ENCODE results near the gene PCDHA12.
"Not testable (repeated sequence)": the region's sequence is repeated elsewhere in the genome, so short reads cannot be mapped to it uniquely, and the experiment has no call there.

The PCDHA12 gene

GRCh38 chr5:140835622-140836510 is 39.2 kb upstream of the PCDHA12 start:
- no peak overlapping the region for H3K27ac ChIP-seq
- TF ChIP-seq CTCF (conservative IDR thresholded peaks at IDR 0.05) = no peak

GRCh38 chr5:140840978-140841962 is 33.8 kb upstream of the PCDHA12 start, which contains the start of gene PCDHA8:
PCDHA8 (plus strand) TSS chr5:140841187; CDS start chr5:140841322, 135 bp downstream.
- no peak within 1 kb of the TSS for H3K27ac ChIP-seq
- TF ChIP-seq CTCF (conservative IDR thresholded peaks at IDR 0.05) = peak; percentile 40

GRCh38 chr5:140842798-140843733 is 32.0 kb upstream of the PCDHA12 start:
- no peak overlapping the region for H3K27ac ChIP-seq
- TF ChIP-seq CTCF (conservative IDR thresholded peaks at IDR 0.05) = no peak

GRCh38 chr5:140848139-140849102 is 26.7 kb upstream of the PCDHA12 start, which contains the start of gene PCDHA9:
PCDHA9 (plus strand) TSS chr5:140848382; CDS start chr5:140848496, 114 bp downstream.
- H3K27ac ChIP-seq = not testable (repeated sequence)

- not testable (repeated sequence) for H3K27ac ChIP-seq
These were observed 25.1 kb upstream of the PCDHA12 start for GRCh38 chr5:140849831-140850634.

- H3K27ac ChIP-seq = no peak within 1 kb of the TSS
- no peak for TF ChIP-seq CTCF (conservative IDR thresholded peaks at IDR 0.05)
These were observed 19.1 kb upstream of the PCDHA12 start, which contains the start of gene PCDHA10 for GRCh38 chr5:140855772-140856674. PCDHA10 (plus strand) TSS chr5:140855897; CDS start chr5:140856049, 152 bp downstream.

Data from VCaP (cell line).